Fibroblast of the aortic adventitia (primary cell): ENCODE measurements around the gene ZKSCAN1. TPM values are rescaled to one million over a fixed set of nuclear protein-coding genes. Genes with fewer than 3 reads are reported as not detected.

Experiments
- DNase-seq: peaks from one replicate; pipeline ENCODE4 v3.0.0-alpha.2; 2010; ENCODE audit warnings: low read depth
- H3K4me3 ChIP-seq: 2 replicates; pipeline ENCODE4 v1.5.1; 2011; ENCODE audit warnings: low read depth, mild to moderate bottlenecking, control low read depth, low read length, moderate library complexity
- total RNA-seq: library from RNA; depleted of rRNA; stranded (reverse); fragments of >200 nt; gene quantifications from 2 replicates; pipeline ENCODE4 v1.2.3, GENCODE V29; 2012; ENCODE audit warnings: low replicate concordance
- TF ChIP-seq, protein P1 (sequence below): IDR thresholded peaks from 2 replicates; pipeline ENCODE4 v1.5.1; 2011; ENCODE audit warnings: mild to moderate bottlenecking, low read length, control low read depth, inconsistent platforms; ENCODE audit not compliant: insufficient read depth

Gene ZKSCAN1
- total RNA-seq, 1 donor = 41.9 TPM

- TF ChIP-seq, protein P1, sequence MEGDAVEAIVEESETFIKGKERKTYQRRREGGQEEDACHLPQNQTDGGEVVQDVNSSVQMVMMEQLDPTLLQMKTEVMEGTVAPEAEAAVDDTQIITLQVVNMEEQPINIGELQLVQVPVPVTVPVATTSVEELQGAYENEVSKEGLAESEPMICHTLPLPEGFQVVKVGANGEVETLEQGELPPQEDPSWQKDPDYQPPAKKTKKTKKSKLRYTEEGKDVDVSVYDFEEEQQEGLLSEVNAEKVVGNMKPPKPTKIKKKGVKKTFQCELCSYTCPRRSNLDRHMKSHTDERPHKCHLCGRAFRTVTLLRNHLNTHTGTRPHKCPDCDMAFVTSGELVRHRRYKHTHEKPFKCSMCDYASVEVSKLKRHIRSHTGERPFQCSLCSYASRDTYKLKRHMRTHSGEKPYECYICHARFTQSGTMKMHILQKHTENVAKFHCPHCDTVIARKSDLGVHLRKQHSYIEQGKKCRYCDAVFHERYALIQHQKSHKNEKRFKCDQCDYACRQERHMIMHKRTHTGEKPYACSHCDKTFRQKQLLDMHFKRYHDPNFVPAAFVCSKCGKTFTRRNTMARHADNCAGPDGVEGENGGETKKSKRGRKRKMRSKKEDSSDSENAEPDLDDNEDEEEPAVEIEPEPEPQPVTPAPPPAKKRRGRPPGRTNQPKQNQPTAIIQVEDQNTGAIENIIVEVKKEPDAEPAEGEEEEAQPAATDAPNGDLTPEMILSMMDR = no peak
- peak; percentile 13 for DNase-seq
- peak overlapping the region; percentile 75 for H3K4me3 ChIP-seq
Observed at GRCh38 chr7:100016215-100016901, 962 bp downstream of the ZKSCAN1 start.

- no peak for DNase-seq
- H3K4me3 ChIP-seq = peak overlapping the region; percentile 1
- TF ChIP-seq, protein P1 = no peak
Observed at GRCh38 chr7:100017300-100017699, 1.9 kb downstream of the ZKSCAN1 start.

DNA sequence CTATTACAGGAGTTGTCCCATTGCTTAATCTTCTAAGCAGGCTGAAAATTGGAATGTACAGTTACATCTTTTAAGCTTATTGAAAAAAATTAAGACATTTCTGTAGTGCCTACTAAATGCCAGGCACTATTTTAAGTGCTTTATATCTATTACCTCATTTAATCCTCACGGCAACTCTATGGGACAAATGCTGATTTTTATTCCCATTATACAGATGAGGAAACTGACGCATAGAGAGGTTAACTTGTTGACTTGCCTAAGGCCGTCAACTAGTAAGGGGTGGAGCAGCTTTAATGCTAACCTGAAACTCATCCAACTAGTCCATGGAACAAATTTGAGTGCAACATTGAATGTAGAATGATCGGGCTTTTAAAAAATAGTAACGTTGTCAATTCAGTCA, 2.5 kb downstream of the ZKSCAN1 start:
- TF ChIP-seq, protein P1 = no peak
- DNase-seq = no peak
- no peak overlapping the region for H3K4me3 ChIP-seq

- TF ChIP-seq, protein P1 = no peak
- DNase-seq = no peak
- no peak overlapping the region for H3K4me3 ChIP-seq
Observed at GRCh38 chr7:100019908-100020307, 4.5 kb downstream of the ZKSCAN1 start.

GRCh38 chr7:100021297-100021696, 5.9 kb downstream of the ZKSCAN1 start:
- no peak overlapping the region for H3K4me3 ChIP-seq
- DNase-seq = no peak
- TF ChIP-seq, protein P1 = no peak

- TF ChIP-seq, protein P1 = no peak
- H3K4me3 ChIP-seq = no peak overlapping the region
- DNase-seq = no peak
Observed at GRCh38 chr7:100022621-100023020, 7.2 kb downstream of the ZKSCAN1 start.

DNA sequence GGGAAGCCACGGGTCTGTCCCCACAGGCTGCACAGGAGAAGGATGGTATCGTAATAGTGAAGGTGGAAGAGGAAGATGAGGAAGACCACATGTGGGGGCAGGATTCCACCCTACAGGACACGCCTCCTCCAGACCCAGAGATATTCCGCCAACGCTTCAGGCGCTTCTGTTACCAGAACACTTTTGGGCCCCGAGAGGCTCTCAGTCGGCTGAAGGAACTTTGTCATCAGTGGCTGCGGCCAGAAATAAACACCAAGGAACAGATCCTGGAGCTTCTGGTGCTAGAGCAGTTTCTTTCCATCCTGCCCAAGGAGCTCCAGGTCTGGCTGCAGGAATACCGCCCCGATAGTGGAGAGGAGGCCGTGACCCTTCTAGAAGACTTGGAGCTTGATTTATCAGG, 8.1 kb downstream of the ZKSCAN1 start:
- no peak overlapping the region for H3K4me3 ChIP-seq
- TF ChIP-seq, protein P1 = no peak
- DNase-seq = no peak
